Tibial nerve (tissue), 4 donors: ENCODE measurements around the gene ANKRD39.

Source experiments
- CTCF ChIP-seq, 5 experiments: fragments of 200-600 bp in 3 of 5; fragments of 450-650 bp in 2 of 5; sonication (generic) in 3 of 5; IDR thresholded peaks; one replicate each; pipeline ENCODE4 v1.5.1; 2016 to 2019; ENCODE audit warnings: antibody characterized with exemption in 5 of 5, mild to moderate bottlenecking in 3 of 5, moderate library complexity in 2 of 5
- EP300 ChIP-seq, 2 donors: sonication (generic); formaldehyde crosslinking; IDR thresholded peaks; one replicate each; pipeline ENCODE4 v1.6.1; 2017; ENCODE audit warnings: antibody characterized with exemption in 2 of 2, mild to moderate bottlenecking in 1 of 2
- POLR2A ChIP-seq, 2 donors: fragments of 450-650 bp; IDR thresholded peaks; one replicate each; pipeline ENCODE4 v1.6.1; 2017; ENCODE audit warnings: antibody characterized with exemption in 2 of 2, mild to moderate bottlenecking in 2 of 2, moderate library complexity in 2 of 2

DNA sequence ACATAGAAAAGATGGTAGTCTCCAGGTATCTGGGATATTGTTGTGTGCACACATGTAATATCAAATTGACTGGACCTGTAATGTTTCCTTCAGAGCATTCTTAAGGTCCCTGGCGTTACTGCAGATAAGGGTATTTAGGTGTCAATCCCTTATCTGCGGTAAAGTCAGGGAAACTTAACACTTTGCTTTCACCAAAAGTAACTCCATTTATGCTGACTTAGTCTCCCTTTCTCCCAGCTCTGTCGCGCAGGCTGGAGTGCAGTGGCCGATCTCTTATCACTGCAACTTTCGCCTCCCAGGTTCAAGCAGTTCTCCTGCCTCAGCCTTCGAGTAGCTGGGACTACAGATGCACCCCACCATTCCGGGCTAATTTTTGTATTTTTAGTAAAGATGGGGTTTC is 39.9 kb downstream of the ANKRD39 start:
- TF ChIP-seq CTCF (IDR thresholded peaks at IDR 0.05) (no peak), EP300 (IDR thresholded peaks at IDR 0.05) (no peak), POLR2A (IDR thresholded peaks at IDR 0.05) (no peak)
